Esophagus squamous epithelium (tissue), 4 donors: ENCODE data around the gene INSR.

ENCODE experiments used
- CTCF ChIP-seq, 6 experiments: fragments of 450-650 bp in 4 of 6; fragments of 200-600 bp in 2 of 6; sonication (generic) in 2 of 6; IDR thresholded peaks; one replicate each; pipeline ENCODE4 v1.5.1; 2016 to 2019; ENCODE audit warnings: antibody characterized with exemption in 6 of 6, mild to moderate bottlenecking in 4 of 6, moderate library complexity in 4 of 6
- POLR2A ChIP-seq, 4 donors: fragments of 450-650 bp; IDR thresholded peaks; one replicate each; pipeline ENCODE4 v1.6.1; 2017; ENCODE audit warnings: antibody characterized with exemption in 4 of 4, mild to moderate bottlenecking in 4 of 4, moderate library complexity in 3 of 4

DNA sequence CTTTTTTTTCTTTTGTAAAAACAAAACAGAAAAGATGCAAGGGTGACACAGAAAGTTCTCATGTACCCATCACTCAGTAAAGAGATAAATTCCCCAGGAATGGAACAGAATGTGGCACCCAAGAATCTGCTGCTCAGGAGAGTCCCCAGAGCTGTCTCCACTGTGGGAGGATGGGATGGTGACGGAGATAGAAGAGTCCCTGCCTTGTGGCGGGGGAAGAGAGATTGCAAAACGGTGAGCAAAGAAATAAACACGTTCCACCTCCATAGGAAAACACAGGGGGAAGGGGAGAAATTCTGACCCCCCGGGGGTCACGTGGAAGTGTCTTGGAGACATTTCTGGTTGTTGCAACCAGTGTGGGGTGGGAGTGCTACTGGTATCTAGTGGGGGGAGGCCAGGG, 76.4 kb downstream of the INSR start:
- TF ChIP-seq POLR2A (IDR thresholded peaks at IDR 0.05) (no peak), CTCF (IDR thresholded peaks at IDR 0.05) (no peak)
